Cortex of kidney (tissue), 1 donor: Measurements from ENCODE around the gene JADE3.

Experiments
- DNase-seq: peaks from one replicate; lab custom pipeline; 2025; lab: John Stamatoyannopoulos, UW

Gene JADE3

DNA sequence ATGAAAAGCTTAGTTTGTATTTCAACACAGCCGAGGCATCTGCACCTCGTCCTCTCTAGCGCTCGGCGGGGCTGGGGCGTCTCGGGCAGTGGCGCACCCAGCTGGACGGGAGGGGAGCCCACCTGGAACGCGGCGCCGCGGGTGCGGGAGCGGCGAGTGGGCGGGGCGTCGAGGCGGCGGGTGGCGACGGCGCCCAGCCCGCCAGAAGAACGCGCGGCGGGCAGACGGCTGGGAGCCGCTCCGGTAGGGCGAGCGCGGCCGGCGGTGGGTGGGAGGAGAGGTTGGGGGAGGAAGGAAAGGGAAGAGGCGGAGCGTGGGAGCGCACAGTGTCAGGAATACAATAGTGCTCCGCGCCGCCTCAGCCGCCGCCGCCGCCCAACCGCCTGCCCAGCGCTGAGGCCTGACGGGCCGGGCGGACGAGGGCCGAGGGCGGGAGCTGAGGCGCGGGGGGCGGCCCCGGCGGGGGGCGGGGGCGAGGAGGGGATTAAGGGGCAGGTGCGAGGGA, at the start of gene JADE3:
TSS of gene JADE3 (plus strand) at position 324 of the 505 bp plus-strand sequence. CDS start 72,474 bp downstream, outside the sequence.
- no peak for DNase-seq

DNA sequence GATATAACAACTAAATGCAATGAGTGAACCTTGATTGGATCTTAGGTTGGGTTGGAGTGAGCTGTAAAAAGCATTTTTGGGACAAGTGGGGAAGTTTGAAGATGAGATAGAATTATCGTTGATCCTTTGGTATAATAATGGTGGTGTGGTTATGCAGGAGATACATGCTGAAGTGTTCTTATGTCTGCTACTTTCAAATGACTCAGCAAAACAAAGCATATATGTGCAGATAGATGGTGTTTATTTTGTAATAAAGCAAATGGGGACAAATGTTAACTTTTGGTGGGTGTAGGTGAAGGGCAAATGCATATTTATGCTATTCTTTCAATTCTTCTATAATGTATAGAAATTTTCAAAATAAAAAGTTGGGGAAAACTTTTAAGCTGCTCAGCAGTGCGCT, 49.1 kb upstream of the JADE3 start:
- no peak for DNase-seq

DNA sequence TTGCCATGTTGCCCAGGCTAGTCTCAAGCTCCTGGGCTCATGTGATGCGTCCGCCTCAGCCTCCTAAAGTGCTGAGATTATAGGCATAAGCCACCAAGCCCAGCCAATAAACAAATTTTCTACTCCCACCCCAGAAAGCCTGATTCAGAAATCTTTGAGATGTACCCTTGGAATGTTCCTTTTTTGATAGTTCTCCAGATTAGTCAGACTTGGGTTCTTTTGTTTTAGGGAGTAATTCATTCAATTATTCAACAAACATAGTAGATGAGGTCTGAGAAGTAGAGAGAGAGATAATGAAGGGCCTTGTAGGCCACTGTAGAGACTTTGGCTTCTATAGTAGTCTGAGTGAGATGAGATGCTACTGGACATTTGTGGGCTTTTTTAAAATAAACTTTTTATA, 47.6 kb upstream of the JADE3 start:
- DNase-seq = no peak

DNA sequence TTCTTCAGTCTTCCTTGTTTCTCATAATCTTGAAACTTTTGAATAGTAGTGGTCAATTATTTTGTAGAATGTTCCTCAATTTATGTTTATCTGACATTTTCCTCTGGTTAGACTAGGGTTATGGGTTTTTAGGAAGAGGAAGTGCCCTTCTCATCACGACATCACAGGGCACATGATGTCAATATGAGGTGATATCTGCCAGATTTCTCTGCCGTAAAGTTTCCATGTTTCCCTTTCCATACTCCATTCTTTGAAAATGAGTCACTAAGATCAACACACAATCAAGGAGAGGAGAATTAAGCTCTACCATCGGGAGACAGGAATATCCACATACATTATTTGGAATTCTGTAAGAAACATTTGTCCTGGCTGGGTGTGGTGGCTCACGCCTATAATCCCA, 46.9 kb upstream of the JADE3 start:
- DNase-seq = no peak

DNA sequence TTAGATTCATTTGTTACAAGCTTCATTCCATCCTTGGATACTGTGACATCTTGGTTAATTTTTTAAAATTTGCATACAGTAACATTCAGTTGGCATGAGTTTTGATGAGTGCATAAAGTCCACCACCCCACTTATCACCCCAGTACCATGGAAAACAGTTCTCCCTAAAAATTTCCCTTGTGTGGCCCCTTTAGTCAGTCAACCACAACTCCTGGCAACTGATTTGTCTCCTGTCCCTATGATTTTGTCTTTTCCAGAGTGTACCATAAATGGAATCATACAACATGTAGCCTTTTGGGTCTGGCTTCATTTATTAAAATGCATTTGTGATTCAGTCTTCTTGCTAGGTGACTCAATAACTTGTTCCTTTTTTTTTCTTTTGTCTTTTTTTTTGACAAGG, 45.5 kb upstream of the JADE3 start:
- no peak for DNase-seq

DNA sequence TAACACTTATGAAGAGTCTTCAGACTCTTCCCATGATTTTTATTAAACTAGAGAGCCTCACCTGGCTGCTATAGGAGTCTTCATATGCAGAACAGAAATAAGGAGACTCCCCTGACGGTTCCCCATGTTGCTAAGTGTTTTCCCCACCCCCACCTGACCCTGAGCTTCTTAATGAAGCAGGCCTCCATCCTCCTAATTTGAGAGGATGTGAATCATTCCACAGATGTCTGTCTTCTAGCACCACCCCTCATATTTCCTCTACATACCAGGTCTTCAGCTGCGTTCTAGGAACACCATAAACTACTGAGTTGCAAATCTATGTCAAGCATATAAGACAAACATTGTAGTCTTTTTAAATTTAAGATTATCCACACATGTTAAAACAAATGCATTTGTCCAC, 38.5 kb upstream of the JADE3 start:
- DNase-seq = no peak

DNA sequence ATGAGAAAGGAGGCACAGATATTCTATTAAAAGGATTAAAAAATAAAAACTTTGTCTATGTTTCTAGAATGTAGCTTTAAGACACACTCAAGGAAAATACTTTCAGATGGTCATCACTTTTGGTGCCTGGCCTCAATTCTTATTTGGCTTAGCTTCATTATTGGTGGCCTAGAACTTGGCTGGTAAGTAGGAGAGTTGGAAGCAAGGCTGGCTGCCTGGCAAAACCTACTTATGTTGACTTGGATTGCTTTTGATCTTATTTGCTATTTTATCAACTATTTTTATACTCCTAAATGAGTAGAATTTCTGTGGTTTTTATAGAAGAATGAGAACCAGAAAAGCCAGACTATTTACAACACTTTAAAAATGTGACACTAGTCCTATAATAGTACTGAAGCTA, 35.3 kb upstream of the JADE3 start:
- no peak for DNase-seq

DNA sequence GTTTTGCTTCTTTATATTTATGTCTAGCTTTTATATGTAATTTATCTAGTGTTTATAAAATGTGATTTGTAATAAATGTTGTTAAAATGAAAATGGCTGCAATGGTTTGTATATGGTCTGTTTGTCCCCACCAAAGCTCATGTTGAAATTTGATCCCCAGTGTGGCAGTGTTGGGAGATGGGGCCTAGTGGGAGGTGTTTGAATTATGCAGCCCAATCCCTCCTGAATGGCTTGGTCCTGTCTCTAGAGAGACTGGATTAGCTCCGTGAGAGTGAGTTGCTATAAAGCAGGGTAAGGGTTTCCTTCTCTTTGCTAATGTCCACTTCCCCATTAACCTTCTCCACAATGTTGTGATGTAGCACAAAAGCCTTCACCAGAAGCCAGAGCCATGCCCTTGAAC, 30.0 kb upstream of the JADE3 start:
- DNase-seq = no peak

DNA sequence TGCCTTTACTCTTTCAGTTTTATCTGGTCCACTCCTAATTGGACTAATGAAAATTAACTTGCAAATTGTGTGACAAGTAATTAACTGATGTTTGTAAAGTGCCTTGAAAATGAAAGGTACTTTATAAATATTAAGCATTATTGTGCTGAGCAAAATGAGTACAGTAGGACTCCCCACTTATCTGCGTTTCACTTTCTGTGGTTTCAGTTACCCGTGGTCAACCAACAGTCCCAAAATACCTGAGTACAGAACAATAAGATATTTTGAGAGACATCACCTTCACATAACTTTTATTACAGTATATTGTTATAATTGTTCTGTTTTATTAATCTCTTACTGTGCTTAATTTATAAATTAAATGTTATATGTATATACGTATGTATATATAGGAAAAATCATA, 27.4 kb upstream of the JADE3 start:
- DNase-seq = no peak

DNA sequence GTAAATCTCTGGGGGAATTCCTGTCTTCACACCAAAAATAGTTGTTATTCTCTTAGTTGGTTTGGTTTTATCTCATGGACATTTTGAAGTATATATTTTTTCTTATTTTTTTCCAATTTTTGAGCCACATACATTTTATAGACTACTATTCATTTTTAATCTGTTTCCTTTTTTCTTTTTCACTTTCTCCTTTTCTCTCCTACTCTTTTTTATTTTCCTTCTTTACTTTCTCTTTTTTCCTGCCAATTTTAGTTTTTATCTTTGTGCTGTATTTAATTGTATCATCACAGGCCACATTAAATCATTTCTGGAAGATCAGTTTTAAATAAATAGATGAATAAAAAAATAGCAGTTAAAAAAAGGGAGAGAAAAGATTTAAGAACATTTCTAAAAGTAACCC, 14.0 kb upstream of the JADE3 start:
- no peak for DNase-seq

DNA sequence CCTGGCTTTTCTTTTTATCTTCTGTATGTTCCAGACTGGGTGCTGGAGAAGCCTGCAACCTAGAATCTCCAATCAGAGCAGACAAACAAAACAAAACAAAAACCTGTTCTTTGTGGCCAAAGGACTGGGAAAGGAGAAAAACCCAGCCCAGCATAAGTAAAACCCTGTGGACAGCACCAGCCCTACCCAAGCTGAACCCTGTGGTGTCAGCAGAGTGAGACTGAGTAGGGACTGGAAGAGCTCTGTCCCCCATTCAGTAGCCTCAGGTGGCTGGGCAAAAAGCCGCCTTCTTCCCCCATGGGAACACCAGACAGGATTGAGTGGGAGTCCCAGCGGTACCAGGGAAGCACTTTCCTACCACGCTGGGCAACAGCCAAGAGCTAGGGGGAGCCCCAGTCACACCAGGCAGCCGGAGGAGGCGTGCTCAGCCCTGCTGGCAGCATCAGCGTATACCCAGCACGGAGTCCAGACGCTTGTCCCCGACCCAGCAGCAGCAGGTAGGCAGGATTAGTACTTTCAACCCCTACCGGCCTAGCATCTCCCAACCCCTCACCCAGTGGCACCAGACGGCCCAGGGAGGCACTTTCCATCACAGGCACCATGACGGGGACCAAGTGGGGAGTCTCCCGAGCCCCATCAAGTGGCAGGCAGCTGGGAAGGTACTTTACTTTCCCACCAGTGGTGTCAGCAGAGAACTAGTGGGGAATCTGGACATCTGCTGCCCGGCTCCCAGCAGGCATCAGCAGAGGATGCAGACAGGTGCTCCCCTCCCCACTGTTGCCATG, 8.6 kb upstream of the JADE3 start:
- no peak for DNase-seq

DNA sequence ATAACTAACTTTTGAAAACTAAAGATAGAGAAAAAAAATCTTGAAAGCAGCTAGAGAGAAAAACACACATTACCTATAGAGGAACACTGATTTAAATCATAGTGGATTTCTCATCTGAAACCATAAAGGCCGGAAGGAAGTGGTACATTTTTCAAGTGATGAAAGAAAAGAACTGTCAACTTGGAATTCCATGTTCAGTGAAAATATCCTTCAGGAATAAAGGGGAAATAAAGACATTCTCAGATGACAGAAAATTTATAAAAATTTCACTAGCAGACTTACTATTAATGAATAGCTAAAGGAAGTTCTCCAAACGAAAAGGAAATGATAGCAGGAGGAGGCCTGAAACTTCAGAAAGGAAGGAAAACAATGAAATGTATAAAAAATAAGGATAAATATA, 7.6 kb upstream of the JADE3 start:
- no peak for DNase-seq

DNA sequence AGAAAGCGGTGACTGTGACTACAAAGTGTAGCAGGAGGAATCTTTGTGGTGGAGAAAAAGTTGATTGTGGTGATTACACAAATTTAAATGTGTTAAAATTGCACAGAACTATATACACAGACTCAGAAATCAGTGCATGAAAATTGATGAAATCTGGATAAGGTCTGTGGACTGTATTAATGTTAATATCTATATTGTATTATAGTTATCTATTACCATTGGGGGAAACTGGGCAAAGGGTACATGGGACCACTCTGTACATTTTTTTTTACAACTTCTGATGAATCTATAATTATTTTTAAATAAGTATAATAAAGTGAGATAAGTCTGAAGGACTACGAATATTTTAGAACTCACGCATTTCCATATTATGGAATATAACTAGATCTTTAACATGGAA, 1.8 kb upstream of the JADE3 start:
- no peak for DNase-seq

DNA sequence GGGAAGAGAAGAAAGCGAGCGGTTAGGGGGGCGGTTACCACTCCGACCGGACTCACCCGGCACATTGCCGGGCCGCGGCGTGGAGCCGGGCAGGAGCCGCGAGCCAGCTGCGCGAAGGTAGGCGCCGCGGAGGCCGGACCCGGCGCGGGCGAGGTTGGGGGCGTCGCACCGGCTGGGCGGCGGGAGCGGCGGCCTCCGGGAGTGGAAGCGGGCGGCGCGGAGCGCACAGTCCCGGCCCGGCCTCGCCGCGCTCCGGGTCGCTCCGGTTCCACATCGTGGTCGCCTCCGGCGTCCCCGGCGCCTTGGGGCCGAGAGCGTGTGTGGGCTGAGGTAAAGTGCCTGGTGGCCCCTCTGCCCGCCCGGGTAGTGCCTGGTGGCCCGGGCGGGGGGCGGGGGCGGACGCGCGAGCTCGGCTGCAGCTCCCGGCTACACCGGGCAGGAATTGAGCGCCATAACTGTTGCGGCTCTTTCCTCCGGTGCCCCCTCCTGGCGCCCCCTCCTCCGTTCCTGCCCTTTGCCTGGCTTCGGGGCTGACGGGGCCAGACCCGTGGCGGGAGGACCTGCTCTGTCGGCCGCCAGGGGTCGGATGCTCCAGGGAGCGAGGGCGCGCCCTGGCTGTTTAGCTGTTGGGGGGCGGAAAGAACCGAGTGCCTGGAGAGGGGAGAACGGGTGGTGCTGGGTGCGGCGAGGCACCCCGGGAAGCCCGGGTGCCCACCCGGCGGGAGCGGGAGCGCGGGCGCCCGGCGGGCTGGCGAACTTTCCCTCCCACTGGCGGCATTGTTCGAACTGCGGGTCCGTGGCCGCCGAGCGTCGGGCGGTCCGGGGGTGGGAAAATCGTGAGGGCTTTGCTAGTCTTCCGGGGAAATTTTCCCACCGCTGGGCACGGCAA, 626 bp downstream of the JADE3 start:
- DNase-seq = no peak

DNA sequence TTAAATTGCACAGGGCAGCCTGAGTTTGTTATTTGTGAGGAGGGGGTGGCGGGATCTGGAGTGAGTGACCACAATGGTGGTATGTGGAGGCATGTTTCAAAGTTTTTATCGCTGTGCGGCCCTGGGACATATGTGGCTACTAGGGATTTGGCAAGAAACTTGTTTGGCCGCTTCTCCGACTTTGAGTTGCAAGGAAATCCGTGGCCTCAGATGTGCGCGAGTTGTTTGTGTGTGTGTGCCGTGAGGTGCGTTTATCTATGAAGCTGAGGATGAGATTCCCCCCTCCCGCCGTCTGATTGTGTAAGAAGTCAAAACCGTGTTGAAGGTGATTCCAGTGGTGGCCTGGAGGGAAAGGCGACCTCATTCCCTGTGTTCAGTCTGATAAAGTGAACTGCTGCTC, 1.4 kb downstream of the JADE3 start:
- no peak for DNase-seq

DNA sequence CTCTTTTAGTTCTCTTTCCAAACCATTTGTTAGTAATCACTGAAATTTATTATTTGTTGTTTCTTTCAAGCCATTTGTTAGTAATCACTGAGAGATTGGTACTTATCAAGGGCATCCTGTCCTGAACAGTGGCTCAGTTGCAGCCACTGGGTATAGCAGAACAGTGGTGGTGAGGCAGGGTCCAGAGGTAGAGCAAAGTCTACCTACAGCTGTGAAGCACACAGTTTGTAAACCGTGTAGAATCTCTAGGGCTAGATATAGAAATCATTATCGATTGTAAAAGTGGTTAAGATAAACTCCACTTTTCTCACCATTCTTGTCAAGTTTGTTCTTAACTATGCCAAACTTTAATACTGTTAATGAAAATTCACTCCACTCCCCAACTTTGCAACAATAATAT, 4.1 kb downstream of the JADE3 start:
- DNase-seq = no peak

DNA sequence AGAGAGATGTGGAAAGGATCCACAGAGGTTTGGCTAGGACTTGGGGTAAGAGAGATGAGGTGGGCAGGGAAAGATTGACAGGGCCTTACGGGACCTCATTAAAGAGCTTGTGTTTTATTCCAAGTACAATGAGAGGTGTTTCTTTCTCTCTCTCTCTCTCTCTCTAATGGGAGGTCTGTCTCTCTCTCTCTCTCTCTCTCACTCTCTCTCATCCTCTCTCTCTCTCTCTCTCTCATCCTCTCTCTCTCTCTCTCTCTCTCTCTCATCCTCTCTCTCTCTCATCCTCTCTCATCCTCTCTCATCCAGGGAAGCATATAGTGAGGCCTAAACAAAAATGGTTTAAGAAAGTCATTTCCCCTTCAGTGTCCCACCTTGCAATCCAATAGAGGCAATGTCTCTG, 5.4 kb downstream of the JADE3 start:
- DNase-seq = no peak

DNA sequence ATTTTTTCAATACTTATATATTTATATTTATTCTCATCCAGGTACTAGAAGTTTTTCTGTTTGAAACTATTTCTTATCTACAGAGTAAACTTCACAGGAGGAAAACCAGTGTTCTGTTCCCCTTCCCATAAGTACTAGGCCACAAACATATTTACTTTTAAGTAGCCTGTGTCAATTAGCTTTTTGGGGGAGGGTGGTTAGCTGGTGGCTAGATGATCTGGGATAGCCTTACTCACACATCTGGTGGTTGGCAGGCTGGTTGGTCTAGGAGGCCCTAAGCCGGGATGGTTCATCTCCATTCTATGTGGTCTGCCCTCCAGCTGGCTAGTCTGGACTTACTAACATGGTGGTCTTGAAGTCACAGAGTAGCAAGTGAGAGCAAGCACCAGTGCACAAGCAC, 6.2 kb downstream of the JADE3 start:
- DNase-seq = no peak

DNA sequence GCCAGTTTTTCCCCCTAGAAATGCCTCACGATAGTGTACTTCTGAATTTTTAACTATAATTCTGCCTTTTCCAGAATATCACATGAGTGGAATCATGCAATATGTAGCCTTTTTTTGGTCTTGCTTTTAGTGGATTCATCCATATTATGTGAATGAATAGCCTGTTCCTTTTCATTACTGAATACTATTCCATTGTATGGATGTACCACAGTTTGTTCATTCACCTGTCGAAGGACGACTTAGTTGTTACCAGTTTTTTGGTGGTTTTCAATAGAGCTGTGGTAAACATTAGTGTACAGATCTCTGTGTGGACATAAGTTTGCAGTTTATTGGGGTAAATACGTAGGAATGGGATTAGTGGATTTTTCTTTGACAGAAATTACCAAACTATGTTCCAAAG, 8.0 kb downstream of the JADE3 start:
- no peak for DNase-seq

DNA sequence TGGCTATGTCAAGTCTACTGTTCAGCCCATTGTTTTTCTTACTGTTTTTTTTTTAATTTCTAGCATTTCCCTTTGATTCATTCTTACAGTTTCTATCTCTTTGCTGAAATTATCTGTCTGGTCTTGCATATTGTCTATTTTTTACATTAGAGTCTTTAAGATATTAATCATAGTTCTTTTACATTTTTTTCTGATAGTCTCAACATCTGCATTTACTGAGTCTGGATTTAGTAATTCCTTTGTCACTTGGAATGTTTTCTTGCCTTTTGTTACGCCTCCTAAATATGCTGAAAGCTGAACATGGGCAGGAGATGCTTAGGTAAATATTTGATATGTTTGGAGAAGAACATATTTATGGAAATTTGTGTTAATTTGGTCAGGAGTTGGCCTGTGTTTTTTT, 10.4 kb downstream of the JADE3 start:
- no peak for DNase-seq

DNA sequence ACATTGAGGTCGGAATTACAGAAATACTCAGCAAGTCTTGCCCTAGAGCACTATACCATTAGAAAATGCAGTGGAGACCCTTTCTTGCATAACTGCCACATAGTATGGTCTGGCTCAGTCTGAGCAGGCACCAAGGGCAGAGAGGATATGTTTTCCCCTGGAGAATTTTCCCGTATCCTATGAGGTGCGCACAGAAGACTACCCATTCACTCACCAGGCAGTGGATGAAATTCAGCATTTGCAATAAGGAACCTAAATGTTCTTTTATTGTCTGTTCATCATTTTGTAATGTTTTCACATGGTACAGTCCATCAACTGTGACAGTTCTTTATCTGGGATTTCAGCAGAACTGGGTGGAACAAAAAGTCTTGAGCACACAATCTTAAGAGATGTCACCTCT, 15.5 kb downstream of the JADE3 start:
- DNase-seq = no peak

DNA sequence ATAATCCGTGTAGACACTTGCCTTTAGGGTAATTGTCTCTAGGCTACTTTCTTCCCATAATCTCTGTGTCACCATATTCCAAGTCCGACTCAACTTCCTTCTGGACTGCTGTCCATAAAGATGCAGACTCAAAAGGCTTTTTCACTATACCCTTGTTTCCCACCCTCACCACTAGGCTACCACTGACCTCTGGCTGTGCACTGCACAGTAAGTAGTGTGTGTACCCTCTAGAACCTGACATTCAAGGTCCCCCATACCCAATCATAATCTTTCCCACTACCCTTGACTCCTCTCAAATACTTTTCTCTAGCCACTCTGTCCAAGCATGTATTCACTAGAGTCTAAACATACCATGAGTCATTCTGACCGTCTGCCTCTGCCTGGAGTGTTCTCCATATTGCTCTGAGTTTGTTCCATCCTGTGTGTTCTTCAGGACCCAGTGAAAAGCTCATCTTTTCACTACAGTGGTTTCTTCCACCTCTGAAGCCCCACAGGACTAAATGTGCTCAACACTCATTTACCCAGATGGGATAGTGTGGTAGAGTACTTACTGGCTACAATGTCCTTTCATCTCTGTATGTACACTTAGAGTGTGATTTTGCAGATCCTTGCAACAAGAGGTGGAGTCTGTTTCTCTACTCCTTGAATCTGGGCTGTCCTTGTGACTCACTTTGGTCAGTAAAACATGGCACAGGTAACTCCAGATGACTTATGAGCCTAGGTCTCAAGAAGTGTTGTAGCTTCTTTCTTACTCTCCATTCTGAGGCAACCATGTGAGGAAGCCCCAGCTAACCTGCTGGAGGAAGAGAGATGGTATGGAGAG, 17.4 kb downstream of the JADE3 start:
- no peak for DNase-seq
